M059J (cell line): Measurements from ENCODE around the gene FBXL13. TPM values are rescaled to one million over a fixed set of nuclear protein-coding genes. Genes with fewer than 3 reads are reported as not detected.
"Not testable (repeated sequence)": the region's sequence is repeated elsewhere in the genome, so short reads cannot be mapped to it uniquely, and the experiment has no call there.

ENCODE experiments used
- DNase-seq: peaks from one replicate; pipeline ENCODE4 v3.0.0-alpha.2; 2012; ENCODE audit warnings: low read depth
- total RNA-seq: library from RNA; depleted of rRNA; stranded (reverse); fragments of >200 nt; shearing (Covaris generic); gene quantifications from 2 replicates; pipeline ENCODE4 v1.2.3, GENCODE V29; 2014

FBXL13 gene
- total RNA-seq, 1 experiment from 2014 or later, result 1.5 TPM

DNA sequence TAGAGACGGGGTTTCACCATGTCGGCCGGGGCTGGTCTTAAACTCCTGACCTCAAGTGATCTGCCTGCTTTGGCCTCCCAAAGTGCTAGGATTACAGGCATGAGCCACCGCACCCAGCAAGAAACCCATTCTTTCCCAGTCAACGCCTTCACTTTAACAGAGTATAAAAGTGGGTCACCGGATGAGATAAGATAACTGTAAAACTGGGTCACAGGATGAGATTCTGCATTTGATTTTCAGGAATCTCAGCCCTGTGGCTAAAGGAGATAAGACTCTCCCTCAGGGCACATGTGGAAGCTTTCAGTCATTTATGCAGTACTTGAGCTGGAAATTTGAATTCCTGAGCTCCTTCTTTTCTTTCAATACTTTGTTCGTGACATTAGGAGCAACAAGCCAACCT lies 91.0 kb downstream of the FBXL13 start:
- no peak for DNase-seq

DNA sequence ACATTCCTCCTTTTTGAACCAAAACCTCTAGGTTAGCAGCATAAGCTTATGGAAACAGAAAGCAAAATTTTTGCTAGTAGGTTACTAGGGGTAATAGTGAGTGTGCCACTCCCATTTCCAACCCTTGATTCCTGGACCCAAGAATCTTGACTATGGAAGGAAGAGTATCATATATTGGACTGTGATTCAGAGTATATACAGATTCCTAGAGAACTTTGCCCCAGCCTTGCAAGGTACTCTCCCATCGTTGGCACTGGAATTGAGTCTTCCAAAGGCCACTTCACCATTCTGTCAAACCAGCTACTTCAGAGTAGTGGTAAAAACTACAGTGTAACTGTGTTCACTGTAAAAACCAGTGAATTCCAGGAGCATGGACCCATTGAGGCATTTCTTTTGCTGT lies 92.4 kb downstream of the FBXL13 start:
- no peak for DNase-seq

DNA sequence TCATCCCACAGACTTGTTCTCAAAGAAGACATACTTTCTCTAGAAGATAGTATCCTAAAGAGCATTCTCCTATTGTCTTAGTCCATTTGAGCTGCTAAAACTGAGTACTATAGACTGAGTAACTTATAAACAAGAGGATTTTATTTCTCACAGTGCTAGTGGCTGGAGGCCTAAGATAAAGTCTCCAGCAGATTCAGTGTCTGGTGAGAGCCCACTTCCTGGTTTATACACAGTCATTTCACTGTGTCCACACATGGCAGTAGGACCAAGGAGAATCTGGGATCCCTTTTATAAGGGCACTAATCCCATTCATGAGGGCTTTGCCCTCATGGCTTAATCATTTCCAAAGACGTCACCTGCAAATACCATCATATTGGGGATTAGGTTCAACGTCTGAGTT lies 93.1 kb downstream of the FBXL13 start:
- DNase-seq, result no peak

DNA sequence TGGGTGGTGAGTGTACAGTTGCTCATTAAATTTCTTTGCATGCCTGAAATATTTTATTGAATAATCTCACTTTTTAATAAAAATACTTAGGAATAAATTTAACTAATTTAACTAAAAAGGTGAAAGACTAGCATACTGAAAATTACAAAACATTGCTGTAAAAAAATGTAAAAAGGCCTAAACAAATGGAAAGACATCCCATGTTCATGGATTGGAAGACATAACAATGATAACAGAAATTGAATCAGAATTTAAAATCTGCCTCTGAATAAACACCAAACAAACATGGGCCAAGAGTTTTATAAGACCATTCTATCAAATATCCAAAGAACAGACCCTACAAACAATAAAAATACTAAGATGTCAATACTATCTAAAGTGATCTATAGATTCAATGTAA lies 94.9 kb downstream of the FBXL13 start:
- no peak for DNase-seq

DNA sequence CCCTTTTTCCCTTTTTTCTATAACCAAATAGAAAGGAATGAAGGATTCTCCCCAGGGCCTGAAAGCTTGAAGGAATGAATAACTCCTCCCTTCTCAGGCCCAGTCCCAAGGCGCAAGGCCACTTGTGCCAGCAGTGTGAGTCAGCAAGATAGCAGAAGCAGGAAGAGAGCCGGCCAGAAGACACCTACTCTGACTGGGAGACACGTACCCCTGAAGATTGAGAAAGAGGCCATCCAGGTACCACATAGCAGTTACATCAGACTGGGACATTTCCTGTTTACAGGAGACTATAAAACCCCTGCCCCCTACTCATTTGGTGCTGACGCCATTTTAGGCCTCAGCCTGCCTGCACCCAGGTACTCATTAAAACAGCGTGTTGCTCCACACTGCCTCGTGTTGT lies 96.3 kb downstream of the FBXL13 start:
- DNase-seq, result peak; percentile 95

DNA sequence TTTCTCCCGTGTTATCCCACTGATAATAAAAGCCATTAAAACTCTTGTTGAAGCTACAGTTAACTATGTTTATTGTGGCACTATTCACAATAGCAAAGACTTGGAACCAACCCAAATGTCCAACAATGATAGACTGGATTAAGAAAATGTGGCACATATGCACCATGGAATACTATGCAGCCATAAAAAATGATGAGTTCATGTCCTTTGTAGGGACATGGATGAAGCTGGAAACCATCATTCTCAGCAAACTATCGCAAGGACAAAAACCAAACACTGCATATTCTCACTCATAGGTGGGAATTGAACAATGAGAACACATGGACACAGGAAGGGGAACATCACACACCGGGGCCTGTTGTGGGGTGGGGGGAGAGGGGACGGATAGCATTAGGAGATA lies 97.0 kb downstream of the FBXL13 start:
- not testable (repeated sequence) for DNase-seq

DNA sequence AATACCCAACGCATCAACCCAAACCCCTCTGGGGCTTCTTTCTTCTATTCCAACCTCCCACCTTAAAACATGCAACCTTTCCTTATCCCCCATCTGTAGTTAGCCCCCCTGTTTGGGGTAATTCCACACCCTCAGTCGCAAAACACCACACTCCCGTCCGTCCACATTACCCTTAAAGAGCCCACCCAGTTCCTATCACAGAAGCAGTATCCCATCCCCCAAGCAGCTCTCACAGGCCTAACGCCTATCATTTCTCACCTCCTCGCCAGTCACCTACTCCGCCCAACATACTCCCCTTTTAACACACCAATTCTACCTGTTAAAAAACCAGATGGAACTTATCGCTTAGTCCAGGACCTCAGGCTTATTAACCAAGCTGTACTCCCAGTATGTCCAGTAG lies 98.1 kb downstream of the FBXL13 start:
- no peak for DNase-seq

DNA sequence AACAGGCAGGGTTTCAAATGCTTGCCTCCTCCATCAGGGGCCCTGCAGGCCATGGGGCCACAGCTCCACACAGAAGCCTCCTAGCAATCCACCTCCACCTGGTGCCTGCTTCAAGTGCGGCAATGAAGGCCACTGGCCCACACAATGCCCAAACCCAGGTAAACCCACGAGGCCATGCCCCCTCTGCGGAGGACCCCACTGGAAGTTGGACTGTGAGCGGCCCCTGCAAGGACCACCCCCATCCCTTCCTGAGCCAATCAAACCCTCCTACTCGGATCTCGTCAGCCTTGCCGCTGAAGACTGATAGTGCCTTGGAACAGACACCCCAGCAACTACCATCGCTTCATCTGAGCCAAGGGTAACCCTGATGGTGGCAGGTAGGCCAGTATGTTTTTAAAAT lies 98.7 kb downstream of the FBXL13 start:
- no peak for DNase-seq

DNA sequence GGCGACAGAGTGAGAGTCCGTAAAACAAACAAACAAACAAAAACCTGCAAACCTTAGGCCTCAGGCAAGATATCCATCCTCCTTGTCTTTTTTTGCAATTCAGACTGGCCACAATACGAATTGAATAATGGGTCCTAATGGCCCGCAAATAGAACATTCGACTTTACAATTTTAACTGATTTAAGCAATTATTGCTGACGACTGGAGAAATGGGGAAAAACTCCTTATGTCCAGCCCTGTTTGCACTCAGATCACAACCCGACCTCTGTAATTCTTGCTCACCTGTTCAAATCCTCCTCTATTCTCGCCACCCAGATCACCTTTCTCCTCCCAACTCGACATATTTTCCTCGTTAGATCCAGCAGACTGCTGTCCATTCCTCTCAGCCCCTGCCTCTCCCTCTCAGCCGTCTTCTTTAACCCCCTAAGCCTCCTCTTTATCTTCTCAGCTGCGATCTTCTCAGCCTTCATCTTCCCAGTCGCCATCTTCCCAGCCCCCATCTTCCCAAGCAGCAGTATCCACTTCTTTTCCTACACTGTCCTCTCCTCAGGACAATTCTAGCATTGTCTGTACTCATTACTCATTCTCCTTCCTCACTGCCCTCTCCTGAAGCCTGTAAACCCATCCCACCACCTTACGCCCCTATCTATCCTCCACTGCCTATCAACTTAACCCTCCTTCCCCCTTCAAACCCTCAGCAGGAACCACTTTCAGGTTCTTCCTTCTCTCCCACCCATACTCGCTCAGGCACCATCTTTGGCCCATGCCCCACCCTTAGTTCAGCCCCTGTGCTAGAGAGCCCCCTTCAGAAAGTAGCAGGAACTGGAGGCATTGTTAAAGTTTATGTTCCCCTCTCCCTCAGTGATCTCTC lies 100.0 kb downstream of the FBXL13 start:
- no peak for DNase-seq

DNA sequence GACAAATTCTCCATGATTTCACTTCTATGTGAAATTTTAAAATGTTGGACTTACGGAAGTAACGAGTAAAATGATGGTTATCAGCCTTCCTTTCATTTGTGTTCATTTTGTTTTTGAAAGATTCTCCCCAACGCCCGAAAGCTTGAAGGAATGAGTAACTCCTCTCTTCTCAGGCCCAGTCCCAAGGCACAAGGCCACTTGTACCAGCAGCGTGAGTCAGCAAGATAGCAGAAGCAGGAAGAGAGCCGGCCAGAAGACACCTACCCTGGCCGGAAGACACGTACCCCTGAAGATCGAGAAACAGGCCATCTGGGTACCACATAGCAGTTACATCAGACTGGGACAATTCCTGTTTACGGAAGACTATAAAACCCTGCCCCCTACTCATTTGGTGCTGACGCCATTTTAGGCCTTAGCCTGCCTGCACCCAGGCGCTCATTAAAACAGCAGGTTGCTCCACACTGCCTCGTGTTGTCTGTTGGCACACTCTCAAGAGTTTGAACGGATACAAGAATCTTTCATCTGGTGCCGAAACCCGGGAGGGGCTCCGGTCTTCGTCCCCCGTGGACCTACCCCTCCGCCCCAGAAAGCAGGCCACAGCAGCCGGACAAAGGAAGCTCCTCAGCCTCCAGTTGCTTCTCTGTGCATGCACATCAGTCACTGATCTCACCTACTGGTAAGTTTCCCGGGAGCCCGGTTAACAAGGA lies 101.3 kb downstream of the FBXL13 start:
- peak; percentile 56 for DNase-seq

DNA sequence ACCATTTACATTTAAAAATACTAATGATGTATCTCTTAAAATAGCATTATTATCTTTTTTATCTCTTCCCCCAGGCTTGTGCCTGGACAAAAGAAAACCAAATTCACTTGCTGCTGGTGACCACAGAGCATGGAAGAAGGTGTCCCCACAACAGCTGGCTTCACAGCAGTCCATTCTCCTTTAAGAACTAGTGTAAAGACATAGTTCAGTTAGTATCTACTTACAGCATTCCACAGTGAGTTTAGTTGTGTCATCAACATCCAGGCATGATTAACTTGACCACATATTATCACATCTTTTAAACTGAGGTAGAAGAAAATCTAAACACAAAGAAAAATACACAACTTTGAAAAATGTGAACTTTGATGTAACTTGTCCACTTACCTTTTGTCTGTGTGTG lies 106.8 kb downstream of the FBXL13 start:
- DNase-seq, result peak; percentile 51

DNA sequence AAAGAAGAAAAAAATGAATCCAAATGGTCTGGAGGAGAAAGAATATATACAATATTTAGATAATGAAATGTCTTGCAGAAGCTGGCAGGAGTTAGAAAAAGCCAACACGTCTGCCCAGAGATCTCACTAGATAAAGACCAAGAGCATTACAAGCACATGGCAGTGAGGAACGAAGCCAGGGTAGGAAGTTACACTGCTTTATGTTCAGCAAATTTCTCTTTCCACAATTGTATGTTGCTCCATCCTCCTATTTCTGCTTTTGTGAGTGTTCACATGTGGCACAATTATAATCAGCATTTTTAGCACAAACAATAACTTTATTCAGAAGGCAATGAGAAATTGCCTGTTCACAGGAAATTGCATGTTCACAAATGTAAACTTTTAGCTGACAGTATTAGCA lies 108.1 kb downstream of the FBXL13 start:
- DNase-seq, result no peak

DNA sequence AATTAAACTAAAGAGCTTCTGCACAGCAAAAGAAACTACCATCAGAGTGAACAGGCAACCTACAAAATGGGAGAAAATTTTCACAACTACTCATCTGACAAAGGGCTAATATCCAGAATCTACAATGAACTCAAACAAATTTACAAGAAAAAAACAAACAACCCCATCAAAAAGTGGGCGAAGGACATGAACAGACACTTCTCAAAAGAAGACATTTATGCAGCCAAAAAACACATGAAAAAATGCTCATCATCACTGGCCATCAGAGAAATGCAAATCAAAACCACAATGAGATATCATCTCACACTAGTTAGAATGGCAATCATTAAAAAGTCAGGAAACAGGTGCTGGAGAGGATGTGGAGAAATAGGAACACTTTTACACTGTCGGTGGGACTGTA lies 112.6 kb downstream of the FBXL13 start:
- DNase-seq, result not testable (repeated sequence)

DNA sequence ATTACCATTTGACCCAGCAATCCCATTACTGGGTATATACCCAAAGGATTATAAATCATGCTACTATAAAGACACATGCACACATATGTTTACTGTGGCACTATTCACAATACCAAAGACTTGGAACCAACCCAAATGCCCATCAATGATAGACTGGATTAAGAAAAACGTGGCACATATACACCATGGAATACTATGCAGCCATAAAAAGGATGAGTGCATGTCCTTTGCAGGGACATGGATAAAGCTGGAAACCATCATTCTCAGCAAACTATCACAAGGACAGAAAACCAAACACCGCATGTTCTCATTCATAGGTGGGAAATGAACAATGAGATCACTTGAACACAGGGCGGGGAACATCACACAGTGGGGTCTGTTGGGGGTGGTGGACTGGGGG lies 116.6 kb downstream of the FBXL13 start:
- not testable (repeated sequence) for DNase-seq

DNA sequence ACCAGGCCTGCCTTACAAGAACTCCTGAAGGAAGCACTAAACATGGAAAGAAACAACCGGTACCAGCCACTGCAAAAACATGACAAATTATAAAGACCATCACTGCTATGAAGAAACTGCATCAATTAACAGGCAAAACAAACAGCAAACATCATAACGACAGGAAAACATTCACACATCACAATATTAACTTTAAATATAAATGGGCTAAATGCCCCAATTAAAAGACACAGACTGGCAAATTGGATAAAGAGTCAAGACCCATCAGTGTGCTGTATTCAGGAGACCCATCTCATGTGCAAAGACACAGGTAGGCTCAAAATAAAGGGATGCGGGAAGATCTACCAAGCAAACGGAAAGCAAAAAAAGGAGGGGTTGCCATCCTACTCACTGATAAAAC lies 120.2 kb downstream of the FBXL13 start:
- not testable (repeated sequence) for DNase-seq

DNA sequence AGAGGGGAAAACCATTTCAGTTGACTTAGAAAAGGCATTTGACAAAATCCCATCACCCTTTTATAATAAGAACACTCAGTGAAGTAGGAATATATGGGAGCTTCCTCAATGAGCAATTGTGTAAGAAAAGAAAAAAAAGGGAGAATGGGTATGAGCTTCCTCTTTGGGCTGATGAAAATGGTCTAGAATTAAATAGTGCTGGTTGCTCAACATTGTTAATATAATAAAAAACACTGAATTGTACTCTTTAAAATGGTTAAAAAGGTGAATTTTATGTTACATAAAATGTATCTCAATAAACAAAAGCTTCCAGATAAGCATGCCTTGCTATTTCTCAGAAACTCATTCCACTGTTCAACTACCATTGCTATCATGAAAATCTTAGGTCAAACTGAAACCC lies 121.2 kb downstream of the FBXL13 start:
- no peak for DNase-seq

DNA sequence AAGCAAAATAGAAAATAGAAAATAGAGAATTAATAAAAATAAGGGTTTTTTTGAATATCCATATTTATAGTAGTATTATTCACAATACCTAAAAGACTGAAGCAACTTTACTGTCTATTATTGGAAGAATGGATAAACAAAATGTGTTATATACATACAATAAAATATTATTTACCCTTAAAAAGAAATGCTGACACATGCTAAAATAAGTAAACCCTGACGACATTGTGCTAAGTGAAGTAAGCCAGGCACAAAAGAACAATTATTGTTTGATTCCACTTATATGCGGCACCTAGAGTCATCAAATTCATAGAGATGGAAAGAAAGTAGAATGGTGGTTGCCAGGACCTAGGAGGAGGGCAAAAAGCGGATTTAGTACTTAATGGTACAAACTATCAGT lies 122.8 kb downstream of the FBXL13 start:
- no peak for DNase-seq

DNA sequence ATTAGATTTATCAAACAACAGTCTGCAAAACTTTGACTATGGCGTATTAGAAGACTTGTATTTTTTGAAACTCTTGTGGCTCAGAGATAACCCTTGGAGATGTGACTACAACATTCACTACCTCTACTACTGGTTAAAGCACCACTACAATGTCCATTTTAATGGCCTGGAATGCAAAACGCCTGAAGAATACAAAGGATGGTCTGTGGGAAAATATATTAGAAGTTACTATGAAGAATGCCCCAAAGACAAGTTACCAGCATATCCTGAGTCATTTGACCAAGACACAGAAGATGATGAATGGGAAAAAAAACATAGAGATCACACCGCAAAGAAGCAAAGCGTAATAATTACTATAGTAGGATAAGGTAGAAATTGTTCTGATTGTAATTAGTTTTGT lies 130.4 kb downstream of the FBXL13 start:
- no peak for DNase-seq

DNA sequence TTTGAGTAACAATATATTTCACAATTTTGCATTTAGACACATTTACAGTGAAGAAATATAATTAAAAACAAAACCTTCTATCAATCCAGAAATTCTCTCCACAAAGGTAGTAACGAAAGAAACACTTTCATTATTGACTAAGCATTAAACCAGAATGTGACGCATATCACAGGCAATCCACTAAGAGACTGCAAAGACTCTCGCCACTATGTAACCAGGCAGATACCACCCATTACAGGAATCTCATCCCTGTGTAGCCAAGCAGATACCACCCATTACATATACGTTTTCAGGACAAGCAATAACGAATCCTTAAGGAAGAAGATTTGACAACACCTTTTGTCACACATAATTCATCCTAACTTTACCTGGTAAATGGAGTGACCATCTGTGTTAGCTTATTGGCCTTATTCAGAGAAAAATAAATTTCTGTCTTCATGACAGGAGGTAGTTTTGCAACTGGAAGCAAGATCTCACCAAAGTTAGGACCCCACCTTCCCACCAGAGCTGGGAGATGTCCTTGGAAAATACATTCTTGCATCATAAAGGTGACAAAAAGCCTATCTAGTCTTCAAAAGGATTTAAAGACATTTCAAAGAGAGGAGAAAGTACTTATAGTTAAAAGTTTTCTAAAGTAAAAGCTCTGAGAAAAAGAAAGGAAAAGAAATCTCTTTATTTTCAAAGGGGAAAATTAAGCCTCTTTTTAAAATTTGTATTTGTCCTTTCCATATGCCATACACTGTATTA lies 131.0 kb downstream of the FBXL13 start:
- DNase-seq, result no peak

DNA sequence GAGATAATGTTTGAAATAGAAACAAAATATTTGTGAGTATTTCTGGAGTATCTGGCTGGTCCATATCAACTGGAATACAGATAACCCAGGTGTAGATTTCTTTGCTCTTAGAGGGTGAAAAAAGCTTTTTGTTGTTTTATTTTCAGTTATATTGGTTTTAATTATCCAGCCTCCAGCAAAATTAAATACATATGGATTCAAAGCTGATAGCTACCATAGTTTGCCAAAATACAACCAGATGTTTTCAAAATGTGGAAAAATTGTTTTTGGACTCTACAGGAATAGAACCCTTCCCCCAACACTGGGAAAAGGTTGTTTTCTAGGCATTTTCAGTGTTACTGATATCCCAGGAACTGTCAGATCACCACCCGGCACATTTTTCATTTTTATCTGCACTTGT lies 131.7 kb downstream of the FBXL13 start:
- no peak for DNase-seq

DNA sequence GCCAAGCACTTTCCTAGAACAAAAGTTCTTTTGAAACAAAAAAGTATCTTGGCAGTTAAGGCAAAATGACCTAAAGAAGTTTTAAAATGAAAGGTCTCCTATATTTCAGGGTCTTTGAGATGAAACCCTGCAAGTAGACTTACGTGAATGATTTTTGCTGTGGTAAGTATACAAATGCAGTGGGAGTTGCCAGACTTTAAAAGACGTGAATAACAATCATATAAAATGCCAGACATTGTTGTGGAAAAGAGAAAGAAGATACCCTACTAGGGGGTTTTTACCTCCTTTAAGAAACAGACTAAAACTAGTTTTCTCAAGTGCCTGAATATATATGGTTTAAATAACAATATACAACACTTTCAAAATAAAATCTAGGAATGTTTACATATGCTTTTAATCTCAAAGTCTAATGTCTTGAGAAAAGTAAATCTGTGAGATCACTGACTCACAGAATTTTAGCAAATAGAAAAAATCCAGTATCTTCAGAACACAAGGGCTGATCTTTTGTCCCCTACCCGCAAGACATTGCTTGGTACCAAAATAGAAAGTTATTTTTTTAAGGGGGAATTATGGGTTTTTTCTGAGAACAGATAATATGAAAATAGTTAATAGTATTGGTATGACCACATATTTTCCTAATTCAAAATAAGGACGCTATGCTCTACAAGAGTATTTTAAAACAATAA lies 132.3 kb downstream of the FBXL13 start:
- DNase-seq, result no peak

DNA sequence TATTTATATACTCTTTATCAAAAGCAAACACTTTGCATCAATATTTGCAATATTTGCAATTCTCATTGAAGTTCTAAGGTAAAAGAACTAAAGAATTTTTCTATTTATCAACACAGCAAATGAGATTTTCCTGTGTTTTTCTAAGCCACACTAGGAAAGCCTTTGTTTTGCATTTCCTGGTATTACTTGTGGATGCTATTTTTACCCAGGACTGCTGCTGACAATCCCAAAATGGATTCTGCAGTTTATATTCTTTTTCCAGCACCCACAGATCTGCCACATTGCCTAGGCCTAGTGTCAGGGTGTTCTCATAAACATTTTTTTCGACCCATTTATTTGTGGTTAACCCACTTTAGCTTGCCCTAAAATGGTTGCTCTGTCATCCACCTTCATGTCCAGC lies 135.9 kb downstream of the FBXL13 start:
- DNase-seq, result no peak
